GM23338 (cell line): ENCODE results near the gene IFT88.

Source experiments
- POLR2AphosphoS5 ChIP-seq: IDR thresholded peaks from 2 replicates; pipeline ENCODE4 v1.6.1; 2016; ENCODE audit warnings: antibody characterized with exemption, low read depth
- TF ChIP-seq, protein P1 (sequence below), 2 experiments: fragments of 200-600 bp in 1 of 2; sonication (generic) in 1 of 2; conservative IDR thresholded peaks; 2 replicates each; pipeline versions ENCODE4 v1.5.1 to v1.6.1; 2016 to 2017; ENCODE audit warnings: antibody characterized with exemption in 2 of 2, low read depth in 2 of 2, mild to moderate bottlenecking in 2 of 2, moderate library complexity in 1 of 2

DNA sequence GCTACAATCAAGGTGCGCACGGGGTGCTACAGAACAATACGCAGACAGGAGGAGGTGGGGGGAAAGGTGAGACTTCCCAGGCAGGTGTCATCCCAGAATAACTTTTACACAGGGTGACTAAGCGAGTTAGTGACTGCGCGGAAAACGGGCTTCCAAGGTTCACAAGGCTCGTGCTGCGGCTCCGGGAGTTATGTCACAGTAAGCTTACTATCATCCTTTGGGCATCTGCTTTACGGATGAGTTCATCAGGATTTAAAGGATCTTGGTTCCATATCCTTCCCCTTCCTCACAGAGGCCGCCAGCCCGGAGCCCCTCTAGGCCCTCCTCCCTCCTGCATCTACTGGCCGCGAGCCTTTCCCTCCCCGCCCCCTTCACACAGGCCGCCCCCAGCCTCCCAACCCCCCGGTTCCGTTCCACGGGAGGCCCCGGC is 474 bp upstream of the IFT88 start:
- TF ChIP-seq POLR2AphosphoS5, result no peak
- TF ChIP-seq, protein P1, sequence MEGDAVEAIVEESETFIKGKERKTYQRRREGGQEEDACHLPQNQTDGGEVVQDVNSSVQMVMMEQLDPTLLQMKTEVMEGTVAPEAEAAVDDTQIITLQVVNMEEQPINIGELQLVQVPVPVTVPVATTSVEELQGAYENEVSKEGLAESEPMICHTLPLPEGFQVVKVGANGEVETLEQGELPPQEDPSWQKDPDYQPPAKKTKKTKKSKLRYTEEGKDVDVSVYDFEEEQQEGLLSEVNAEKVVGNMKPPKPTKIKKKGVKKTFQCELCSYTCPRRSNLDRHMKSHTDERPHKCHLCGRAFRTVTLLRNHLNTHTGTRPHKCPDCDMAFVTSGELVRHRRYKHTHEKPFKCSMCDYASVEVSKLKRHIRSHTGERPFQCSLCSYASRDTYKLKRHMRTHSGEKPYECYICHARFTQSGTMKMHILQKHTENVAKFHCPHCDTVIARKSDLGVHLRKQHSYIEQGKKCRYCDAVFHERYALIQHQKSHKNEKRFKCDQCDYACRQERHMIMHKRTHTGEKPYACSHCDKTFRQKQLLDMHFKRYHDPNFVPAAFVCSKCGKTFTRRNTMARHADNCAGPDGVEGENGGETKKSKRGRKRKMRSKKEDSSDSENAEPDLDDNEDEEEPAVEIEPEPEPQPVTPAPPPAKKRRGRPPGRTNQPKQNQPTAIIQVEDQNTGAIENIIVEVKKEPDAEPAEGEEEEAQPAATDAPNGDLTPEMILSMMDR (conservative IDR thresholded peaks at IDR 0.05; ENCODE audit: low read depth in 2 of 2), result no peak
